Measurements from ENCODE around the gene CADPS2. TPM values are rescaled to one million over a fixed set of nuclear protein-coding genes. Genes with fewer than 3 reads are reported as not detected.

The CADPS2 gene
- total and polyA plus RNA-seq, 2 of the 8 experiments (the other 6 are each of a cell fraction or from before 2014, with no cell fraction given): 8.9 to 22.3 TPM

DNA sequence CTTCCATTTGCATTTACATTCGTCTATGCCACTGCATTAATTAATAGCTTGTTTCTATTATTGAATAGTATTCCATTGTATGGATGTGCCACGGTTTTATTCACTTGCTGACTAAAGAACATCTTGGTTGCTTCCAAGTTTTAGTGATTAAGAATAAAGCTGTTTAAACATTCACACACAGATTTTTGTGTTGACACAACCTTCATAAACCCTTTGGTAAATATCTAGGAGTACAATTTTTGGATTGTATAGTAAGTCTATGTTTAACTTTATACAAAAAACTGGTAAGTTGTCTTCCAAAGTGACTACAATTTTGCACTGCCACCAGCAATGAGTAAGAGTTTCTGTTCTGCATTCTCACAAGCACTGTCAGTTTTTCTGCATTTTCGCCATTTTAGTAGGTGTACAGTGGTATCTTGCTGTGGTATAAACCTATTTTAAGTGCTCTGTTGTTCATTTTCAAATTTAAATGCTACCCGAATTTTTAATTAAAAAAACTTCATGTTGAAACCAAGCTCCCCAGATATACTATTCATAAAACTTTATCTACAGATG, 308.7 kb downstream of the CADPS2 start:
- no peak overlapping the region for H2BK120ac ChIP-seq (replicated peaks; ENCODE audit: low read depth, low read length)
- H3K23me2 ChIP-seq (ENCODE audit: low read depth, low read length): no peaks in the 10 kb centered on the region
- H3K79me1 ChIP-seq (ENCODE audit: low read depth, low read length): no peaks in the 10 kb centered on the region
- H2BK20ac ChIP-seq (ENCODE audit: low read length): no peak overlapping the region
- H4K5ac ChIP-seq (ENCODE audit: insufficient read length, low read depth, low read length): no peak overlapping the region
- H2BK12ac ChIP-seq (ENCODE audit: low read depth, low read length): no peak overlapping the region
- no peak overlapping the region for H3K23ac ChIP-seq (ENCODE audit: insufficient read length)
- no peak overlapping the region for H2AK5ac ChIP-seq (ENCODE audit: low read depth, low read length)
- no peak overlapping the region for H3K4ac ChIP-seq (replicated peaks; ENCODE audit: insufficient read length, low read depth, low read length)
- H2BK15ac ChIP-seq (ENCODE audit: low read length): no peak overlapping the region
- H3K36me3 ChIP-seq (ENCODE audit: control insufficient read depth in 2 of 4, insufficient read depth in 4 of 4, low read length in 3 of 4): no peaks in the 10 kb centered on the region
- POLR2A ChIA-PET (ENCODE audit: partially characterized antibody): no interaction called here
- no peaks in the 10 kb centered on the region for H3K27me3 ChIP-seq (replicated peaks in 1 of 4; ENCODE audit: control insufficient read depth in 3 of 4, extremely low read depth in 1 of 4, insufficient read depth in 3 of 4, low read length in 3 of 4)
- TF ChIP-seq TEAD4 (IDR thresholded peaks at IDR 0.05; ENCODE audit: low read depth, low read length): no peak
- TF ChIP-seq SP2 (IDR thresholded peaks at IDR 0.05; ENCODE audit: low read length): no peak
- no peak for TF ChIP-seq TAF1 (IDR thresholded peaks at IDR 0.05; ENCODE audit: low read depth, low read length)
- TF ChIP-seq NRF1 (IDR thresholded peaks at IDR 0.05; ENCODE audit: low read depth, low read length): no peak
- TF ChIP-seq SIRT6 (IDR thresholded peaks at IDR 0.05; ENCODE audit: low read length): no peak
- TF ChIP-seq BACH1 (IDR thresholded peaks at IDR 0.05; ENCODE audit: low read length): no peak
- TF ChIP-seq NANOG (IDR thresholded peaks at IDR 0.05; ENCODE audit: insufficient read depth, low read depth, low read length, poor library complexity, severe bottlenecking): no peak
- no peak overlapping the region for H3K14ac ChIP-seq (ENCODE audit: insufficient read length)
- H4K91ac ChIP-seq (replicated peaks; ENCODE audit: insufficient read length, low read length): no peak overlapping the region
- H3K9me3 ChIP-seq (ENCODE audit: insufficient read depth in 2 of 2, low read depth in 1 of 2, low read length in 1 of 2): no peaks in the 10 kb centered on the region
- H3K27ac ChIP-seq (ENCODE audit: low read depth, low read length): no peak overlapping the region
- no peak overlapping the region for H2AFZ ChIP-seq (ENCODE audit: low read length)
- no peak overlapping the region for H3K4me3 ChIP-seq (ENCODE audit: extremely low read depth in 1 of 4, insufficient read depth in 2 of 4, low read depth in 3 of 4, low read length in 4 of 4)
- DNase-seq (ENCODE audit: low read depth in 1 of 2, low spot score in 2 of 2): no peak
- H3K4me1 ChIP-seq (replicated peaks in 1 of 4; ENCODE audit: control insufficient read depth in 3 of 4, insufficient read depth in 4 of 4, low read length in 3 of 4): peaks cover 0 to 3% (median 0%) of the 10 kb centered on the region in 4 experiments; a peak in 1 of 7 replicates
- CTCF ChIA-PET (ENCODE audit: partially characterized antibody): interaction anchor here (1.0 kb wide), 1 partner anchor 334 kb away, joined by 3 read pairs; no protein-coding TSS in a partner anchor
- 86% methylated on average over 4 of the region's 4 CpGs; no CpG with 5 or more reads in 1 of the 2 experiments for WGBS, 2 experiments (ENCODE audit: extremely low coverage in 1 of 2, insufficient coverage in 1 of 2, insufficient read length in 1 of 2, insufficient replicate concordance in 2 of 2, low coverage in 1 of 2, low lambda C conversion rate in 2 of 2, missing lambda C conversion rate in 1 of 2)
- no peak overlapping the region for H3K56ac ChIP-seq (replicated peaks; ENCODE audit: insufficient read length, low read depth, low read length)
- no peak overlapping the region for H4K8ac ChIP-seq (ENCODE audit: extremely low read depth, insufficient read depth, low read length)
- no peak overlapping the region for H3K18ac ChIP-seq (ENCODE audit: extremely low read depth, low read length)
- no peak for FAIRE-seq
- no peak overlapping the region for H3K4me2 ChIP-seq (ENCODE audit: insufficient read depth in 1 of 2, low read depth in 2 of 2, low read length in 2 of 2)
- no peaks in the 10 kb centered on the region for H4K20me1 ChIP-seq (replicated peaks in 1 of 2; ENCODE audit: control insufficient read depth in 1 of 2, insufficient read depth in 2 of 2, low read length in 2 of 2)
- H3K79me2 ChIP-seq (ENCODE audit: control insufficient read depth in 1 of 2, insufficient read depth in 2 of 2, low read length in 2 of 2): no peaks in the 10 kb centered on the region
- H3K9ac ChIP-seq (replicated peaks in 1 of 4; ENCODE audit: extremely low read depth in 1 of 4, low read depth in 3 of 4, low read length in 3 of 4): no peak overlapping the region
- H2BK5ac ChIP-seq (ENCODE audit: low read depth, low read length): no peak overlapping the region

Measured in H1 (cell line).